GM19193 (cell line): ENCODE data around the gene LRPAP1.

Experiments
- POLR2A ChIP-seq: IDR thresholded peaks from 4 replicates; pipeline ENCODE4 v1.6.1; 2011; ENCODE audit not compliant: insufficient read depth, insufficient read length; ENCODE audit errors: extremely low read depth

Gene LRPAP1, protein sequence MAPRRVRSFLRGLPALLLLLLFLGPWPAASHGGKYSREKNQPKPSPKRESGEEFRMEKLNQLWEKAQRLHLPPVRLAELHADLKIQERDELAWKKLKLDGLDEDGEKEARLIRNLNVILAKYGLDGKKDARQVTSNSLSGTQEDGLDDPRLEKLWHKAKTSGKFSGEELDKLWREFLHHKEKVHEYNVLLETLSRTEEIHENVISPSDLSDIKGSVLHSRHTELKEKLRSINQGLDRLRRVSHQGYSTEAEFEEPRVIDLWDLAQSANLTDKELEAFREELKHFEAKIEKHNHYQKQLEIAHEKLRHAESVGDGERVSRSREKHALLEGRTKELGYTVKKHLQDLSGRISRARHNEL

DNA sequence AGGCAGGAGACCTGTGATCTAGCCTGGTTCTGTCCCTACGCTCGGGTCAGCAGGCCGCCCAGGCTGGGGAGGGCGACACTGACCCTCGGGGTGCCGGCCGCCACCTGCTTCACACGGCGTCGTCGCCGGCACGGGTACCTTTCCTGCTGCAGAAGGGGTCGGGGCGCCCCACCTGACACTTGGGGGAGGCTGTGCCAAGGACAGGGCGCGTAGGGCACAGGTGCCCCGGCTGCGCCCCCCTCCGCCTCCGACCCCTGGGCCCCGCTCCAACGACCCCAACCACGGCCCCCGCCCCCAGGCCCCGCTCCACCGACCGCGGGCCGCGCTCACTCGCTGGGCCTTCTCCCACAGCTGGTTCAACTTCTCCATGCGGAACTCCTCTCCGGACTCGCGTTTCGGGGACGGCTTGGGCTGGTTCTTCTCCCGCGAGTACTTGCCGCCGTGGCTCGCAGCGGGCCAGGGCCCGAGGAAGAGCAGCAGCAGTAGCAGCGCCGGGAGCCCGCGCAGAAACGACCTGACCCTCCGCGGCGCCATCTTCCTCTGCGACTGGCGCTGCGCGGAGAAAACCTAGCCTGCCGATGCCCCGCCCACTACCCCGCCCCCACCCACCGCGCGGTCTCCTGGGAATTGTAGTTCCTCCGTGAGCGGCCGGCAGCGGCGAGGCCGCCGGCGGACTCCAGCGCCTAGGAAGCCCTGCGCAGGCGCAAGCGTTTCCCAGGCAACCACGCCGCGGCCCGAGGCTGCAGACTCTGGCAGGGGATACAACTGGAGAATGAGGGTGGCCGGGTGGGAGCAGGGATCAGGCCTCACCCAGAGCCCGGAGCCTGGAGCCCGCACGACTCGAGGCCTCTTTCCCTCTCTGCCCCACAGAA is at the start of gene LRPAP1:
LRPAP1 (minus strand) TSS at position 544 of the 872 bp plus-strand sequence; CDS start at position 534, 10 bp downstream.
- TF ChIP-seq POLR2A = peak; percentile 96

DNA sequence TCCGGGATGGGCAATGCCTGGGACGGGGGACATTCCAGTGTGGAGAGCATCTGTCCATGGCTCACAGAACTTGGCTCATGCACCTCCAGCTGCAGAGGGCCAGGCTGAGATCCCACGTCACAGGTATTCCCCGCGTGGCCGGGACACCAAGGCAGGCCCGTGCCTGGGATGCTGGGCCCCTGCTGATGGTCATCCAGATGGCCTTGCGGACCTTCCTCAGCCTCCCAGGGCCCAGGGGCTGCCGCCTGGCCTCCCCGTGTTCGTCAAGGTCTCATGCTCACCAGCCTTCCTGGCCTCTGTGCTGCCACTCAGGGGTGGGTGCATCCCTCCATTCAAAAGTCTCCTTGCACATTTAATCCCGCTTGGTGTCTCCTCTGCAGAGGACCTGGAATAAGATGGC is 40.9 kb upstream of the LRPAP1 start:
- no peak for TF ChIP-seq POLR2A

GRCh38 chr4:3572363-3572762 is 40.1 kb upstream of the LRPAP1 start:
- no peak for TF ChIP-seq POLR2A

DNA sequence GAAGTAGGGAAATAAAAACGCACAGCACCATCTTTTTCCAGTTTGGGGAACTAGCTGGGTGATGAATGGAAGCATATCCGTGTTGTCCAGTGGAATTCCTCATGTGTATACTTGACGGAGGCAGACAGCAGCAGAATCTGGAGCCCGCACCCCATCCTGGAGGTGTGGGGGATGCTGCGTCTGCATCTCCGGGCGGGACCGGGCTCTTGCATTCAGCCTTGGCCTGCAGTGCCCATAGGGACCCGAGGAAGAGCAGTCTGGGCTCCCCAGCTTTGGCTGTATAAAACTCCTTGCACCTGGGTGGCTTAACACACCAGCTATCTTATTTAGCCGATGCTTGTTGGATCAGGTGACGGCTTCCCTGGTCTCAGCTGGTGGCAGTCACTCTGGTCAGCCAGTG is 39.7 kb upstream of the LRPAP1 start:
- no peak for TF ChIP-seq POLR2A

- no peak for TF ChIP-seq POLR2A
These were observed 31.2 kb upstream of the LRPAP1 start for GRCh38 chr4:3563403-3563802.

GRCh38 chr4:3533423-3533820 is 1.2 kb upstream of the LRPAP1 start:
- TF ChIP-seq POLR2A = no peak

DNA sequence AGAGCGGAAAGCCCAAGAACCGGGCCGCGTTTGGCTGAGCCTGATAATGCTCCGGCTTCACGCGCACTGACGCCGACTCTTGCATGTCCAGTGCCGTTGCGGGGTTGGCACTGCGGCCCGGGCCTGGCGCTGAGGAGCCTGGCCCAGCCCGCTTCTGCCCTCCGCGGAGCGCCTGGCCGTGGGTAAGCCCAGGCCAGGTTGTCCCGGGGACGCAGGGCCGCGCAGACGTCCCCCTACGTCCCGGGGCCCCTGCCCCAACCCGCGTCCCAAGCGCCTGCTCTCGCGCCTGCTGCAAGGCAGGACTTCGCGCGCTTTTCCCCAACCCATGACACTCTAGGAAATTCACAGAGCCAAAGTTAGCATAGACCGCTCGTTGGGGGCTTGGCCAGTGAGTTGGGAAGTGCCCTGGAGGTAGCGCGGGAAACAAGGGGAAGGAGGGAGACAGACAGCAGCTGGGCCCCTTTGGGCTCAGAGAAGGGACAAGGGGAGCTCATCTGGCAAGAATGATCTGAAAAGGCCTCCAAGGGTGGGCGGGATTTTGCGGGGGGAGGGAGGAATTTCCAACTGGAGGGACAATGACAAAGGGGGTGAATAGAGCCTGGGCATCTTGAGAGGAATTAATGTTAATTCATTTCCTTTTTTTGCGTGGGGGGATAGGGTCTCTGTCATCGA is 665 bp upstream of the LRPAP1 start:
- no peak for TF ChIP-seq POLR2A

GRCh38 chr4:3531318-3531878 is 824 bp downstream of the LRPAP1 start:
- TF ChIP-seq POLR2A = no peak

GRCh38 chr4:3530663-3531254 is 1.5 kb downstream of the LRPAP1 start:
- no peak for TF ChIP-seq POLR2A

DNA sequence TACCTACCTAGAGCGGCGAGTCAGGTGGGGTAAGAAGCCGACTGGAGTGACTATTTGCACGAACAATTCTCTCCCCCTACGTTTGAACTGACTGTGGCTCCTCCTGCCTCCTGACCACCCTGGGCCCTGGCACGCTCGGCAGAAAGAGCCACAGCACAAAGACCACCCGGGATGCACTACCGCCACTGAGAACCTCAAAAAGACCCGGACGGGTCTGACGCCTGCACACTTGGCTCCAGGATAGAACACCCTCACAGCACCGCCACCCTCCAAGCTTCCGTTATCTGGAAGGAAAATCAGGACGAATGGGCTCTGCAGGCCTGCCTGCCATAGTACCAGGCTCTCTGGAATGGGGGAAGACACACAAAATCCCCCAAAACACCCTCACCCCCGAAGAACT is 2.2 kb downstream of the LRPAP1 start:
- TF ChIP-seq POLR2A = no peak

GRCh38 chr4:3529363-3529762 is 2.9 kb downstream of the LRPAP1 start:
- TF ChIP-seq POLR2A = no peak

DNA sequence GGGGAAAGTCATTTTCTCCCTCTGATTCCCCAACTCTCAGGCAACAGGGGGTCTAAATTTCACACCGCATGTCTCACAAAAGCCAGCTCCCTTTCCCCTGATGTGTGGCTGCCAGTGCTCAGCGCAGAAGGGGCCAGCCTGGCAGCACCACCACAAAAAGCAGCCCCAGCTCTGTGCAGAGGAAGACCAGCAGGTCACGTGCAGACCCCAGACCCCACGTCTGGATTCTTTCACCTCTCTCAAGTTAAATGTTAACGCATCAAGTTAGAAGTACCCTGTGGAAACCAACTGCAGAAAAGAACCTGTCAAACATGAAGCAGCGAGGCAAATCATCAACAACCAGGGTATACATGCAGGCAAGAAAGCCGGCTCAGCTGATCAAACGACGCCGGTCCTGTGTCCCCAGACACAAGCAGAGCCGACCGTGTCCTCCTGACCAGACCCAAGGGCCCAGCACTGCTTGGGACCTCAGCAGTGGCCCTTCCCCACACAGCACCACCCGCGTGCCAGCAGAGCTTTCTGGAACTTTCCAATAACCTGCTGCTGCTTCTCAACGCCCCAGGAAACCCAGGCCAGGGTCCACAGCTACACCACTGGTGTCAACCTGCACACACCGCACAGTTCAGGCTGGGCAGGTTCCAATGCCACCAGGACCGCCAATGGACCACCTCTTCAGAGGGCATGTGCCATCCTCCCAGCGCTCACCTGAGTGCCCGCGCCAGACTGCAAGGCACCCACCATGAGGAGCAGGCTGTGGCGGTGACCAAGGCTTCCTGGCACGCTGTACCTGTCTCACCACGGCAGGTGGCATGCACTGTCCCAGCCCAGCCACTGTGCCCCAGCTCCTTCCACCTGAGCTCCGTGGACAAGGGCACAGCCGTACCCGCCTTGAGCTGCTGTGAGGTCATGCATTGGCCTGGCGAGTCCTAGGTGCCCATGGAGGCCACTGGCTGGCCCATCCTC is 4.0 kb downstream of the LRPAP1 start:
- TF ChIP-seq POLR2A = no peak

DNA sequence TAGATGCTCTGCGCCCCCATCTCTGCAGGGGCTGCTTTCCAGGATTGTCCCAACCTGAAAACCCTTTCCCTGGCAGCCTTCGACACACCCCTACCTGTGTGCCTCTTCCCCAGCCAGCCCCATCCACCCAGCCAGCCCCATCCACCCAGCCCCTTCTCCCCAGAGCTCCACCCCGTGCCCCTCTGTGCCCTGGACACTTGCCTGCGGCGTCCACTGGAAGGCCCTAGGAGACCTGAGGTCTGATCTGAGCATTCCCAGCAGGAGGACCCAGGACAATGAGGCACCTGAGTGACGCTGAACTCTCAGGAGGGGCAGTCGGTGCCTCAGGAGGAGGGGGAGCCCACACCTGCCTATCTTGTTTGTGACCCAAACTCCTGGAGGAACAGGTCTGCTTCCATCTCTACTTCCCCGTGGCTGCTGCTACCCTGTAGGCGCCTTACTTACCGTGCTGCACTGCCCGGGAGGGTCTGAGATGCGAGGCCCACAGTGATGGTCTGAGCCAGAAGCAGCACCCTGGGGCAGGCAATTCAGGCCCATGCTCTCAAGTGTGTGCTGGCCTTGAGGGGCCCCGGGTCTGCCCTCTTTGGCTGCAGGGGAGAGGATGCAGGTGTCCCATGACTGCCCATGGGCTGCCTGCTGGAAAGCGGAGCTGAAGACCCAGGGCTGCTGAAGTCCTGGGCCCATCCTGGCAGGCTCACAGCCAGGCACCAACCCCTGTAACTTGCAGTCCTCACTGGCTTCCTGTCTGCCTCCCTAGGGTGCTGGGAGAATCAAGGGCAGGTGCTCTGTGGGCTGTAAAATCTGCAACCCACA is 4.9 kb downstream of the LRPAP1 start:
- no peak for TF ChIP-seq POLR2A
